ENCODE results near the gene ZNF223. TPM values are rescaled to one million over a fixed set of nuclear protein-coding genes. Genes with fewer than 3 reads are reported as not detected.

The ZNF223 gene
- total and polyA plus RNA-seq, 8 donors, result 1.2 to 8.6 (median 8.0) TPM; not detected in 3

- DNase-seq, result no peak
- WGBS, 5 donors, result 85 to 97% (median 94%) methylated on average over 2 of the region's 2 CpGs
- Histone ChIP-seq H3K27ac (no peak overlapping the region), H3K4me1 (no peaks in the 10 kb centered on the region), H3K36me3 (peaks cover 36 to 96% (median 91%) of the 10 kb centered on the region in 4 donors), H3K4me3 (no peak overlapping the region), H3K27me3 (no peaks in the 10 kb centered on the region), H3K9me3 (peaks cover 0 to 73% (median 35%) of the 10 kb centered on the region in 4 donors)
- intact Hi-C loops (cut with DNase I; ENCODE audit: low total_unique reads), result no loop called here
- no peak for TF ChIP-seq POLR2AphosphoS5 (IDR thresholded peaks at IDR 0.05)
- no peak for TF ChIP-seq EP300 (IDR thresholded peaks at IDR 0.05)
- TF ChIP-seq POLR2A (IDR thresholded peaks at IDR 0.05), result no peak
- TF ChIP-seq CTCF (IDR thresholded peaks at IDR 0.05), result no peak
Measured at GRCh38 chr19:44059229-44059628, 7.4 kb downstream of the ZNF223 start.

DNA sequence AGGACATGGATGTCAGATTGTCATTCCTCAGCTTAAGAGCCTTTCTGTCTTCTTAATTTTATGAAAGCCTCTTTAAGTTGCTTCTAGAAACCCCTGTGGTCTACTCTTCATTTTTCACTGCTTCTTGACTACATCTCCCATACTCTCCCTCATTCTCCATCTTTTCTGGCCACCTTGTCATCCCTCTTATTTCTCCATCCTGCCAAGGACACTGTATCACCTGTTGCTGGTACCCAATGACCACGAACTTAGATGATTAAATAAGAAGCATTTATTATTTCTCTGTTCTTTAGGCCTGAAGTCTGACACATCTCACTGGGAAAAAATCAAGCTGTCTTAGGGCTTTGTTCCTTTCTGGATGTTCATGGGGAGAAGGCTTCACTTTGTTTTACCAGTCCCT is 9.2 kb downstream of the ZNF223 start:
- WGBS, 5 donors, result 90 to 97% (median 91%) methylated on average over 1 of the region's 1 CpG
- H3K27me3 ChIP-seq, result no peaks in the 10 kb centered on the region
- DNase-seq, result no peak
- H3K27ac ChIP-seq, result no peak overlapping the region
- intact Hi-C loops (cut with DNase I; ENCODE audit: low total_unique reads), result no loop called here
- peaks cover 5 to 74% (median 45%) of the 10 kb centered on the region in 4 donors for H3K9me3 ChIP-seq
- H3K4me3 ChIP-seq, result no peak overlapping the region
- TF ChIP-seq POLR2A (IDR thresholded peaks at IDR 0.05) (no peak), CTCF (IDR thresholded peaks at IDR 0.05) (no peak), EP300 (IDR thresholded peaks at IDR 0.05) (no peak), POLR2AphosphoS5 (IDR thresholded peaks at IDR 0.05) (no peak)
- H3K36me3 ChIP-seq, result peaks cover 46 to 97% (median 94%) of the 10 kb centered on the region in 4 donors
- no peaks in the 10 kb centered on the region for H3K4me1 ChIP-seq

- intact Hi-C loops (cut with DNase I; ENCODE audit: low total_unique reads), result no loop called here
- no peak for DNase-seq
- WGBS, 5 donors, result 62 to 81% (median 78%) methylated on average over 3 of the region's 3 CpGs
- no peak for TF ChIP-seq EP300 (IDR thresholded peaks at IDR 0.05)
- TF ChIP-seq CTCF (IDR thresholded peaks at IDR 0.05), result no peak
- TF ChIP-seq POLR2AphosphoS5 (IDR thresholded peaks at IDR 0.05), result no peak
- no peak for TF ChIP-seq POLR2A (IDR thresholded peaks at IDR 0.05)
- Histone ChIP-seq H3K4me1 (peaks cover 0 to 3% (median under 1%) of the 10 kb centered on the region in 4 donors), H3K27me3 (no peaks in the 10 kb centered on the region), H3K9me3 (peaks cover 32 to 93% (median 72%) of the 10 kb centered on the region in 4 donors), H3K27ac (no peak overlapping the region), H3K36me3 (peaks cover 40 to 72% (median 62%) of the 10 kb centered on the region in 4 donors), H3K4me3 (no peak overlapping the region)
Measured at GRCh38 chr19:44066305-44066704, 14.5 kb downstream of the ZNF223 start.

- 88 to 97% (median 94%) methylated on average over 1 of the region's 1 CpG for WGBS, 5 donors
- no peak for DNase-seq
- H3K36me3 ChIP-seq, result peaks cover 19 to 41% (median 31%) of the 10 kb centered on the region in 4 donors
- no peak overlapping the region for H3K27ac ChIP-seq
- intact Hi-C loops (cut with DNase I; ENCODE audit: low total_unique reads), result no loop called here
- H3K9me3 ChIP-seq, result peaks cover 32 to 63% (median 55%) of the 10 kb centered on the region in 4 donors
- peaks cover 9 to 21% (median 17%) of the 10 kb centered on the region in 4 donors for H3K4me1 ChIP-seq
- H3K27me3 ChIP-seq, result no peaks in the 10 kb centered on the region
- no peak for TF ChIP-seq CTCF (IDR thresholded peaks at IDR 0.05)
- no peak for TF ChIP-seq POLR2A (IDR thresholded peaks at IDR 0.05)
- no peak for TF ChIP-seq POLR2AphosphoS5 (IDR thresholded peaks at IDR 0.05)
- no peak for TF ChIP-seq EP300 (IDR thresholded peaks at IDR 0.05)
- H3K4me3 ChIP-seq, result no peak overlapping the region
Measured at GRCh38 chr19:44069415-44069814, 17.6 kb downstream of the ZNF223 start.

All from stomach (tissue), 9 donors.